ENCODE data around the gene CBY1. TPM values are rescaled to one million over a fixed set of nuclear protein-coding genes. Genes with fewer than 3 reads are reported as not detected.

The CBY1 gene
- total RNA-seq, 2 donors from 2014 or later = 13.8 TPM

DNA sequence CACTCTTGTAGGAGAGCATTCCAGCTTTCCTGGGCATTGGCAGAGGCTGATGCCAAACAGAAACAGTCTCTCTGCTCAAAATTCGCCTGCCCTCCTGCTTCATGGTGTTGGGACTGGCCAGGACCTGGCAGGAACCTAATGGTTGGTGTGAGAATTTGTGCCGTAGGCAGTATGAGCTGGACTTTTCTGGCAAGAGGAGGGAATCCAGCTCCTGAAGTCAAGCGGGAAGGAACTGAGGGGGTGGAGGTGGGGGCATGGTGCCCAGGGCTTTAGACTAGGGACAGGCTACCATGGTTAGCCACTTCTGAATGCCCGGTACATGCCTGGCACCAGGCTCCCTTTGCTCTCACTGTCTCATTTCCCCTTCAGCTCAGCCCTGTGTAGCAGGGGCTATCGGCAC is 18.4 kb downstream of the CBY1 start:
- Histone ChIP-seq H3K27ac (peak overlapping the region; percentile 20 to 36), H3K36me3 (peaks cover 13% of the 10 kb centered on the region), H3K9me3 (no peaks in the 10 kb centered on the region), H3K27me3 (replicated peaks; ENCODE audit: insufficient read depth) (no peaks in the 10 kb centered on the region), H3K4me3 (peak overlapping the region; percentile 17), H3K4me1 (ENCODE audit: control insufficient read depth in 1 of 2, low read depth in 2 of 2) (peaks cover 0 to 7% of the 10 kb centered on the region in 2 donors)
- TF ChIP-seq, protein P1, sequence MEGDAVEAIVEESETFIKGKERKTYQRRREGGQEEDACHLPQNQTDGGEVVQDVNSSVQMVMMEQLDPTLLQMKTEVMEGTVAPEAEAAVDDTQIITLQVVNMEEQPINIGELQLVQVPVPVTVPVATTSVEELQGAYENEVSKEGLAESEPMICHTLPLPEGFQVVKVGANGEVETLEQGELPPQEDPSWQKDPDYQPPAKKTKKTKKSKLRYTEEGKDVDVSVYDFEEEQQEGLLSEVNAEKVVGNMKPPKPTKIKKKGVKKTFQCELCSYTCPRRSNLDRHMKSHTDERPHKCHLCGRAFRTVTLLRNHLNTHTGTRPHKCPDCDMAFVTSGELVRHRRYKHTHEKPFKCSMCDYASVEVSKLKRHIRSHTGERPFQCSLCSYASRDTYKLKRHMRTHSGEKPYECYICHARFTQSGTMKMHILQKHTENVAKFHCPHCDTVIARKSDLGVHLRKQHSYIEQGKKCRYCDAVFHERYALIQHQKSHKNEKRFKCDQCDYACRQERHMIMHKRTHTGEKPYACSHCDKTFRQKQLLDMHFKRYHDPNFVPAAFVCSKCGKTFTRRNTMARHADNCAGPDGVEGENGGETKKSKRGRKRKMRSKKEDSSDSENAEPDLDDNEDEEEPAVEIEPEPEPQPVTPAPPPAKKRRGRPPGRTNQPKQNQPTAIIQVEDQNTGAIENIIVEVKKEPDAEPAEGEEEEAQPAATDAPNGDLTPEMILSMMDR (IDR thresholded peaks at IDR 0.05) = no peak
- no peak for DNase-seq (ENCODE audit: low spot score)
- ATAC-seq (ENCODE audit: insufficient number of reproducible peaks, low FRiP score, low read depth) = peak; percentile 80

DNA sequence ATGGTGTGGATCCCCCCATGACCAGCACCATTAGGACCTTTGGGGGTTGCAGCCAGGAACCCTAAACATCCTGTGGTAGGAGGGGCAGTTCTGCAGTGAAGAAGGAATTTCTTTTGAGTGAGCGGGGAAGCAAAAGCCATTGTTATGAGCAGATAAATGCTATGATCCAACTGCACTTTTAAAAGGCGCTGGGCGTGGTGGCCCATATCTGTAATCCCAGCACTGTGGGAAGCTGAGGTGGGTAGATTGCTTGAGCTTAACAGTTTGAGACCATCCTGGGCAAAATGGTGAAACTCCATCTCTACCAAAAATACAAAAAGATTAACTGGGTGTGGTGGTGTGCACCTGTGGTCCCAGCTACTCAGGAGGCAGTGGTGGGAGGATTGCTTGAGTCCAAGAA is 19.4 kb downstream of the CBY1 start:
- peaks cover 0 to 7% of the 10 kb centered on the region in 2 donors for H3K4me1 ChIP-seq (ENCODE audit: control insufficient read depth in 1 of 2, low read depth in 2 of 2)
- ATAC-seq (ENCODE audit: insufficient number of reproducible peaks, low FRiP score, low read depth) = no peak
- H3K27ac ChIP-seq = no peak overlapping the region
- peaks cover 13% of the 10 kb centered on the region for H3K36me3 ChIP-seq
- H3K4me3 ChIP-seq = no peak overlapping the region
- H3K27me3 ChIP-seq (replicated peaks; ENCODE audit: insufficient read depth) = no peaks in the 10 kb centered on the region
- no peaks in the 10 kb centered on the region for H3K9me3 ChIP-seq
- DNase-seq (ENCODE audit: low spot score) = no peak
- TF ChIP-seq, protein P1 (IDR thresholded peaks at IDR 0.05) = no peak

DNA sequence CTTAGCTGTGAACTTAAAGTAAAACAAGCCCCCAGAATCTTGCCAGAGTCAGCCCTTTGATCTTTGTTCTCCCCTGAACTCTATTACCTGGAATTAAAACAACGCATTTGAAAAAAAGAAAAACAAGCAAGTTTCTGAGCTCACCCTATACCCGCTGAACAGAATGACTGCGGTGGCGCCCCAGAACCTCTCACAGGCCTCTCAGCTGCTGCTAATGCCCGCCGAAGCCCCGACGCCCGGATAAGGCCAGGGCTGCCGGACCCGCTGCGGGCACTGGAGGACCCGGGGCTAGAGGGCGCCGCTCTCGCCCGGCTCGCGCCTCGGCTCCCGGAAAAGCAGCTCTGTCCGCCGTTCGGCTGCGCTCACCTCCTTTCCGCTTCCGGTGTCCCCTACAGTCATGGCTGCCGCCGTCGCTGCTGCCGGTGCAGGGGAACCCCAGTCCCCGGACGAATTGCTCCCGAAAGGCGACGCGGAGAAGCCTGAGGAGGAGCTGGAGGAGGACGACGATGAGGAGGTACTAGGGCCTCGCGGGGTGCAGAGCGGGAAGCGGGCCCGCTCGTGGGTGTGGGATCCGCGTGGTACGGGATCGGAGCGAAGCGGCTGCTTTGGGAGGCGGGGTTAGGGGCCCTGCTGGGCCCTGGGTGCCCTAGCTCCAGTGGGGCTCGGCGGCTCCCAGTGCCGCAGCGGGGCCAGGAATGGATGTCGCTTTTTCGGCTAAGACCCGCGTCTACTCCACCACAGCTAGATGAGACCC is 25.3 kb downstream of the CBY1 start, which contains the start of gene TOMM22:
TSS of gene TOMM22 (plus strand) at position 376 of the 754 bp plus-strand sequence. CDS start at position 398, 22 bp downstream.
- Histone ChIP-seq H3K27me3 (replicated peaks; ENCODE audit: insufficient read depth) (no peaks in the 10 kb centered on the region), H3K27ac (peak within 1 kb of the TSS; percentile 35 to 71), H3K4me3 (peak within 1 kb of the TSS; percentile 86), H3K36me3 (peaks cover 25% of the 10 kb centered on the region), H3K4me1 (ENCODE audit: control insufficient read depth in 1 of 2, low read depth in 2 of 2) (peaks cover 6 to 8% of the 10 kb centered on the region in 2 donors), H3K9me3 (no peaks in the 10 kb centered on the region)
- TF ChIP-seq, protein P1 (IDR thresholded peaks at IDR 0.05) = peak; percentile 54
- DNase-seq (ENCODE audit: low spot score) (peak; percentile 40), ATAC-seq (ENCODE audit: insufficient number of reproducible peaks, low FRiP score, low read depth) (peak; percentile 71)

DNA sequence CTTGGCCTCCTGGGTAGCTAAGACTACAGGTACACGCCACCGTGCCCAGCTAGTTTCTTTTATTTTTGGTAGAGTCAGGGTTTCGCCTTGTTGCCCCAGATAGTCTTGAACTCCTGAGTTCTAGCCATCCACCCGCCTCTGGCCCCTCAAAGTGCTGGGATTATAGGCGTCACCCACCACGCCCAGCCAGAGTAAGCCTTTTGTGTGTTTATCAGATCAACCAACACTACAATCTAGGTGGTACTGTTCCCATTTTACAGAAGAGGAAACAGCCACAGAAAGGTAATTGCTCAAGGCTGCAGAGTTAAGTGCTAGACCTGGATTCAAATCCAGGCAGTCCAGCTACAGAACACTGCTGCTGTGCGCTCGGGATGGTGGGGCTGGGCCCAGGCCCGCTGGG is 28.5 kb downstream of the CBY1 start:
- no peak for DNase-seq (ENCODE audit: low spot score)
- TF ChIP-seq, protein P1 (IDR thresholded peaks at IDR 0.05) = no peak
- Histone ChIP-seq H3K27ac (no peak overlapping the region), H3K36me3 (peaks cover 48% of the 10 kb centered on the region), H3K4me1 (ENCODE audit: control insufficient read depth in 1 of 2, low read depth in 2 of 2) (peaks cover 6 to 8% of the 10 kb centered on the region in 2 donors), H3K4me3 (no peak overlapping the region), H3K27me3 (replicated peaks; ENCODE audit: insufficient read depth) (no peaks in the 10 kb centered on the region), H3K9me3 (no peaks in the 10 kb centered on the region)
- no peak for ATAC-seq (ENCODE audit: insufficient number of reproducible peaks, low FRiP score, low read depth)

DNA sequence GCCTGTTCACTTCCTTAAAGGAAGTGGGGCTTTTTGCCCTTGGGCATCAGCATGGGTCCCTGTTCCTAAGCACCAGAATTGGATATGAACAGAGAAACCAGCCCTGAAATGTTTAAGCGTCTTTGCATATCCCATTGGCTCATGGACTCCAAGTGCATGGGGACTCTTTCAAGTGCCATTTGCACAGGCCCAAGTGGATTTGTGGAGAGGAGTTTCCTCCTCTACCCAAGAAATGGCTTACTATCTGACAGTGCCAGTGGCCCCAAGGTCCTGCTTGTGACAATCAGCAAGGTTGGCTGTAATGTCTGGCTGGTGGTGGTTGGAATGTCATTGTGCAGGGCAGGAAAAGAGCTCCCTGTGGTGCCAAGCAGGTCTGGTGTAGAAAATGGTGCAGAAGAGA is 29.3 kb downstream of the CBY1 start:
- Histone ChIP-seq H3K27me3 (replicated peaks; ENCODE audit: insufficient read depth) (no peaks in the 10 kb centered on the region), H3K9me3 (no peaks in the 10 kb centered on the region), H3K4me3 (no peak overlapping the region), H3K36me3 (peaks cover 51% of the 10 kb centered on the region), H3K4me1 (ENCODE audit: control insufficient read depth in 1 of 2, low read depth in 2 of 2) (peaks cover 6 to 8% of the 10 kb centered on the region in 2 donors), H3K27ac (no peak overlapping the region)
- DNase-seq (ENCODE audit: low spot score) (no peak), ATAC-seq (ENCODE audit: insufficient number of reproducible peaks, low FRiP score, low read depth) (no peak)
- TF ChIP-seq, protein P1 (IDR thresholded peaks at IDR 0.05) = no peak

Data from thoracic aorta (tissue), 2 donors.